ENCODE measurements around the gene HIBCH. TPM values are rescaled to one million over a fixed set of nuclear protein-coding genes. Genes with fewer than 3 reads are reported as not detected.
A peak's percentile ranks its signal among the peaks of the same experiment; 100 is the strongest.
"Not testable (repeated sequence)": the region's sequence is repeated elsewhere in the genome, so short reads cannot be mapped to it uniquely, and the experiment has no call there.

The HIBCH gene
- total RNA-seq, 1 experiment from 2014 or later, result 6.8 TPM

DNA sequence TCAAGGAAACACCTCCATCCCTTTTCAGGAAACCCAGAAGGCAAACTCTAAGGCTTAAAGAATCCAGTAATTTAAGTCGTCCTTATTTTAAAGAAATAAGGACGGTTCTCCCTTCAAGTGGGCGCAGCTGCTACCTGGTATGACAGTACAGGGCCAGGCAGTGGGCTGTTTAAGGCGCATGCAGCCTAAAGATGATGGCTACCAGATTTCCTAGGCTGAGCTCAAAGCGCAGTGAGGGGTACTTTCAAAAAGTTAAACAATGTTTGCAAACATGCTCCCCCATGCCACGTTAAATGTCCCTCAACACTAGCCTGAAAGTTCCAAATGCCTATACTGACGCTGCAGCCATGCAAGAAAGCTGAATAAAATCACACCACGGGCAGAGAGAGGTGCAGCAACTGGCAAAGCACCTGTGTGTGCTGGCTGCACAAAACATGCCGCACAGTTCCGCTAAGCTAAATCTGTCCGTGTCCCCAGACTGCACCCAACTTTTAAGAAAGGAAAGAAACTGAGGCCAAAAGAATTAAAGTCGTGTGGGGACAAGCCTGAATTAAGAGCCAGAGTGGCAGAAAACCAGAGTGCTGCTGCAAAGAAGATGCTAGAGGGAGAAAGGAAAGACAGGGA lies 583 bp downstream of the HIBCH start:
- in situ Hi-C loops (cut with HindIII; ENCODE audit: low pct_unique_long_range_greater_than_20kb, low sequenced_read_pairs), result no loop called here
- DNase-seq (ENCODE audit: low read depth), result peak; percentile 10

DNA sequence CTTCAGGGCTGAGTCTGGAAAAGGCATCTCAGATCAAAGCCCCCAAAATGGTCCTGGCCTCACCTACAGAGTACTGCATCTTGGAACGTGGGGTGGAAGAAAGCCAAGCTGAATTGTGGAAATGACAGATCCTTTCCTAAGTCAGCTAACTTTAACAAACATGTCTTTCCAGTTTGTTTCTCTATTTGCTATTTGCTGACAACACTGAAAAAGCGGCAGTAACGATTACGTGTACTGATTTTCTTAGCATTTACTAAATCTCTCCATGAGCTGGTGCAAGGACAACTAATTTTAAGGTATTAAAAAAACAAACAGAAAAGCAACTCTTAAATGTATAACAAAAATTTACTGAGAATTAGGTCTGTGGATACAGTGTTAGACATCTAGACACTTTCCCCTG lies 1.1 kb downstream of the HIBCH start:
- no peak for DNase-seq (ENCODE audit: low read depth)
- in situ Hi-C loops (cut with HindIII; ENCODE audit: low pct_unique_long_range_greater_than_20kb, low sequenced_read_pairs), result no loop called here

DNA sequence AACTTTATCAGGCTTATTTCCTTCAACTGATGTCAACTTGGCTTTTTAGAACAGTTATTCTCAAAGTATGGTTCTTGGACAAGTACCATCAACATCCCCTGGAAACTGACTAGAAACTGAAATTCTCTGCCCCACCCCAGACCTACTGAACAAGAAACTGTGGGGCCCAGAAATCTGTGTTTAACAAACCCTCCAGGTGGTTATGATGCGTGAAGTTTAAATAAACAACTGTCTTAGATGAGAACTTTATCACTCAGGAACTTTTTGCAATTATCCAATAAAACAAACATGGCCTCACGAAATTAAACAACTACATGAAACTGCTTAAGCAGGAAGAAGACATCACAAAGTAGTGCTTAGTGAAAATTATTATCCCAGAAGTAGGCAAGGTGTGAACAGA lies 4.4 kb downstream of the HIBCH start:
- in situ Hi-C loops (cut with HindIII; ENCODE audit: low pct_unique_long_range_greater_than_20kb, low sequenced_read_pairs), result no loop called here
- peak; percentile 10 for DNase-seq (ENCODE audit: low read depth)

DNA sequence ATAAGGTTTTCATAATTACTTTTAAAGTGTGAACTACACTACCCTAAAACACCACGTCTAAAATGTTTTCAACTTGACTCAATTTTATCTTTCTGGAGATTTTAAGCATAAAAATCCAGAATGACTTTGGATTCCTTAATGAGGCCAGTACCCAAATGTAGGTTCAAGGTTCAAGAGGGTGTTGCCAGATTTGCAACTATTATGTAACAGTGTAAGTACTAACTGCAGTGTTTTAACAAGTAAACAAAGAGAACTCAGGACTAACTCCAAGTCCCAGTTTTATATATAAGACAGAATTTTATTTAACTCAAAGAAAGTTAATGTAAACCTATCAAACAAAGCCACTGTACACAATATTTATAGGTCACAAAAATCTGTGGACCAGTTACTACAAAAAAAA lies 5.7 kb downstream of the HIBCH start:
- no peak for DNase-seq (ENCODE audit: low read depth)
- in situ Hi-C loops (cut with HindIII; ENCODE audit: low pct_unique_long_range_greater_than_20kb, low sequenced_read_pairs), result no loop called here

DNA sequence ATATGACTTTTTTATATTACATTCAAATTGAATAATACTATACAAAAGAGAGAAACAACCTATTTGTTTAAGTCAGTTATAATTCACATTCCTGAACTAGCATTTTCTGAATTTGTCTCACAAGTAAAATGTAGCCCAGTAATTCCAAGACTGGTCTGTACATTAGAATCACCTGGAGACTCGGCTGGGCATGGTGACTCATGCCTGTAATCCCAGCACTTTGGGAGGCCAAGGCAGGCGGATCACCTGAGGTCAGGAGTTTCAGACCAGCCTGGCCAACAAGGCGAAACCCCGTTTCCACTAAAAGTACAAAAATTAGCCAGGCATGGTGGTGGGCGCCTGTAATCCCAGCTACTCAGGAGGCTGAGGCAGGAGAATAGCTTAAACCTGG lies 7.0 kb downstream of the HIBCH start:
- in situ Hi-C loops (cut with HindIII; ENCODE audit: low pct_unique_long_range_greater_than_20kb, low sequenced_read_pairs); DNase-seq (ENCODE audit: low read depth): not testable (repeated sequence)

DNA sequence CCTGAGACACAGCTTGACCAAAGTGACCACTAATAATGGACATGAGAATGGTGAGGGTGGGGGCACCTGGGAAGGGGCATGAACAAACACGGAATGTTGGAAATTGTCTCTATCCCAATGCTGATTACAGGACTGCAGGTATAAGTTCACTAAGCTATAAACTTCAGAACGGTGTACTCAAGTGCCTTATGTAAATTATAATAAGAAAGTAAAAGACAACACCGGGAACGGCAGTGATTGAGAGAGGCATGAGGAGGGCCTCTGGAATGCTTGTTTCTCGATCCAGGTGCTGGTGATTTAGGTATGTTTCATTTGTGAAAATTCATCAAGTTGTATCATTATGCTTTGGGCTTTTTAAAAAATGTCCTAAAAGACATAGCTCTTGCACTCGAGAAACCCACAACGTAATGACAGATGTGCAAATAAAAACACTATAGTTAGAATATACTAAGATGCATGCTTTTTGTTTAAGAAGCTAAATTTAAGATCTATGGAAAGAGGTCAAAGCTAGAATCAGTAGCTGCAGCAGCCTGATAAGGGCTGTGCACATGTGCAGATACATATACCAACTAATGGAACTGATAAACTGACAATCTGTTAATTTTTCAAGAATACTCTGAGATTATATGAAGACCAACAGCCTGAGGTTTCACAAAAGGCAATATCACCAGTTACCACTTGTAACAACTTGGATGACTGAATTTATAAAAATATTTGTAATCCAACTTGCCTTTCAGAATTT lies 7.6 kb downstream of the HIBCH start:
- DNase-seq (ENCODE audit: low read depth), result no peak
- in situ Hi-C loops (cut with HindIII; ENCODE audit: low pct_unique_long_range_greater_than_20kb, low sequenced_read_pairs), result no loop called here

DNA sequence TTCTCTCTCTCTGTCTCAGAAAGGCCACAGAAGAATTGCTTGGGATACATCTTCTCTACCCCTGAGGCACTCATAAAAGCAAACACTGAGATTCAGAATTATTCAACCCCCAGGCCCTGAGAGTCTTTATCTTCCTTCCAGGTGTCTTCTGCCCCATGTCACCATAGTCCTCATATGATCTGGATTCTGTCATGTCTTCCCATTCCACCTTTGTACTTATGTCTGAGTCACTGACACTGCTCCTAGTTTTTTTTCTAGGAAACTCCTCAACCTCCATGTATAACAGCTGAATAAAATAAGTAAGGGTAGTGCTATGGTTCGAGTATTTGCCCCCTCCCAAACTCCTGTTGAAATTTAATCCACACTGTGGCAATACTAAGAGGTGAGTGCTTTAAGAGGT lies 11.6 kb downstream of the HIBCH start:
- in situ Hi-C loops (cut with HindIII; ENCODE audit: low pct_unique_long_range_greater_than_20kb, low sequenced_read_pairs), result no loop called here
- no peak for DNase-seq (ENCODE audit: low read depth)

DNA sequence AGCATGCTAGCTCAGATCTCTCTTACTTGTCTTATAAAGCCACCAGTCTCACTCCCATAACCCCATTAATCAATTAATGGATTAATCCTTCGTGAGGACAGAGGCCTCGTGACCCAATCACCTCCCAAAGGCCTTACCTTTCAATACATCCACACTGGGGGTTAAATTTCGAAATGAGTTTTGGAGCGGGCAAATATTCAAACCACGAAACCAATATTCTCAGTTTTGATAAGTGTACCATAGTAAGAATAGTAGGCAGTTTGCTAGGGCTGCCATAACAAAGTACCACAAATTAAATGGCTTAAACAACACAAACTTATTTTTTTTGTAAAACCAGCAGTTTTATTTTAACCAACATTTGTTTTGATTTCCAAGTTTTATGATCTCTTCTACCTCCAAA lies 15.2 kb downstream of the HIBCH start:
- DNase-seq (ENCODE audit: low read depth), result no peak
- in situ Hi-C loops (cut with HindIII; ENCODE audit: low pct_unique_long_range_greater_than_20kb, low sequenced_read_pairs), result no loop called here

DNA sequence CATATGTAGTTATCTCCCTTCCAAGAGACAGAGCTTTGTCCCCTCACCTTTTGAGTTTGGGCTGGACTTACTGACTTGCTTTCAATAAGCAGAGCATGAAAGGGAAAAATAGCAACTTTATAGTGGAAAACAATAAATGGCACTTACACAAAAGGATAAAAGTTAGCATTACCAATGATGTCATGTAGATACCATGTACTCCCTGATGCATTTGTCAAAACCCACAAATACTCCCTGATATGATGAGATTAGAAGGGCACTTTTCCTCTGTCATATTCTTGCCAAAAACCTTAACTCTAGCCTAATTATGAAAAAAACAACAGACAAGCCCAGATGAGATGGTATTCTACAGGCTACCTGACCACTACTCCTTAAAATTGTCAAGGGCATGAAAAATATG lies 16.0 kb downstream of the HIBCH start:
- in situ Hi-C loops (cut with HindIII; ENCODE audit: low pct_unique_long_range_greater_than_20kb, low sequenced_read_pairs), result no loop called here
- no peak for DNase-seq (ENCODE audit: low read depth)

DNA sequence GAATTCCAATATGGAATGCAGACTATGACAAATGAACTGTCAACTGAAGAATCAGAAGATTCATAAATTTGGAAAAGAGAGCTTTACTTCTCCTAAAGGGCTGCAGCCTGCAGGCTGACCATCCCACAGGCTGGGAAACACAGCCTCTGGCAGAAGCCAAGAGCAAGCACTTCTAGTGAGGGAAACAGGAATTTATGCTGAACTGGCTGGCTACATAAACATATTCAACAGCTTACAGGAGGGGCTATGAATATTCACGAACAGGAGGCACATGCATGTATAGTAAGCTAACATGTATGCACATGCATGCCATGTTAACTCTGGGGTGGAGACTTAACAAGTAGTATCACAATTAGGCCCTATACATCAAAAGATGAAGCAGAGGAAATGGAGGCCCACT lies 17.6 kb downstream of the HIBCH start:
- in situ Hi-C loops (cut with HindIII; ENCODE audit: low pct_unique_long_range_greater_than_20kb, low sequenced_read_pairs), result no loop called here
- no peak for DNase-seq (ENCODE audit: low read depth)

DNA sequence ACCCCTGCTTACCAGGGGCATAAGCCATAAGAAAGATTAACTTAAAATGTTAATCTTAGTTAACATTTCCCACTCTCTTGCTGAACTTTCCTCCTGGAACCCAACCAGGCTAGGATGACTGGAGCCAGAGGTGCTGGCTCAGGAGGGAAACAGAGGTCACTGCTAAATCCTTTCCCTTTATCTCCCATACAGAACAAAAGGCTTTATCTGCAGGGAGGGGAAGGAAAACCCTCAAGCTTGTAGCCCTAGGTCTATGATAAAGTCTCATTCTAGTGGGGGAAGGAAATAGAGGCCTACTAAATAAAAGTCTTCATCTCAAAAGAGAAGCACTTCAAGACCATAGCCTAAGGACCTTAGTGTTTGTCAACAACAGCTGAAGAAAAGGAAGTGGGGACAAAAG lies 18.6 kb downstream of the HIBCH start:
- in situ Hi-C loops (cut with HindIII; ENCODE audit: low pct_unique_long_range_greater_than_20kb, low sequenced_read_pairs), result no loop called here
- no peak for DNase-seq (ENCODE audit: low read depth)

DNA sequence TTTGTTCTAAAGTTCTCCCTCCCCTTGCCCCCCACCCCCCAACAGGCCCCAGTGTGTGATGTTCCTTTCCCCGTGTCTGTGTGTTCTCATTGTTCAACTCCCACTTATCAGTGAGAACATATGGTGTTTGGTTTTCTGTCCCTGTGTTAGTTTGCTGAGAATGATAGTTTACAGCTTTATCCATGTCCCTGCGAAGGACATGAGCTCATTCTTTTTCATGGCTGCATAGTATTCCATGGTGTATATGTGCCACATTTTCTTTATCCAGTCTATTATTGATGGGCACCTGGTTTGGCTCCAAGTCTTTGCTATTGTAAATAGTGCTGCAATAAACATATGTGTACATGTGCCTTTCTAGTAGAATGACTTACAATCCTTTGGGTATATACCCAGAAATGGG lies 21.7 kb downstream of the HIBCH start:
- DNase-seq (ENCODE audit: low read depth); in situ Hi-C loops (cut with HindIII; ENCODE audit: low pct_unique_long_range_greater_than_20kb, low sequenced_read_pairs): not testable (repeated sequence)

DNA sequence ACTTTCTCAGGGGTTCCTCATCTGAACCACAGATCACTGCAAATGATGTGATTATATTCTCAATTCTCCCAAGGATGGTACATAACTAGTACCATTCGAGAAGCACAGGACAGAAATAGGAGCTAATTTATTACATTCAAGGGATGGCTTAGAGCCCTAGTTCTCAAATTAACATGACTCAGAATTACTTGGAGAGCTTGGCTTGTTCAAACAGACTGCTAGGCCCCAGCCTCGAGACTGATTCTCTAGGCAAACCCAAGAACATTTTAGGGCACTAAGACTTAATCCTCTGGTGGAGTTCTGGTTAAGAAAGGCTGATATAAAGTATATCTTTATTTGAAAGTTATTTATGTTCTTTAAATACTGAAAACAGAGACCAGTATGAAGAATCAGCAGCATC lies 35.8 kb downstream of the HIBCH start:
- DNase-seq (ENCODE audit: low read depth), result no peak
- in situ Hi-C loops (cut with HindIII; ENCODE audit: low pct_unique_long_range_greater_than_20kb, low sequenced_read_pairs), result no loop called here

DNA sequence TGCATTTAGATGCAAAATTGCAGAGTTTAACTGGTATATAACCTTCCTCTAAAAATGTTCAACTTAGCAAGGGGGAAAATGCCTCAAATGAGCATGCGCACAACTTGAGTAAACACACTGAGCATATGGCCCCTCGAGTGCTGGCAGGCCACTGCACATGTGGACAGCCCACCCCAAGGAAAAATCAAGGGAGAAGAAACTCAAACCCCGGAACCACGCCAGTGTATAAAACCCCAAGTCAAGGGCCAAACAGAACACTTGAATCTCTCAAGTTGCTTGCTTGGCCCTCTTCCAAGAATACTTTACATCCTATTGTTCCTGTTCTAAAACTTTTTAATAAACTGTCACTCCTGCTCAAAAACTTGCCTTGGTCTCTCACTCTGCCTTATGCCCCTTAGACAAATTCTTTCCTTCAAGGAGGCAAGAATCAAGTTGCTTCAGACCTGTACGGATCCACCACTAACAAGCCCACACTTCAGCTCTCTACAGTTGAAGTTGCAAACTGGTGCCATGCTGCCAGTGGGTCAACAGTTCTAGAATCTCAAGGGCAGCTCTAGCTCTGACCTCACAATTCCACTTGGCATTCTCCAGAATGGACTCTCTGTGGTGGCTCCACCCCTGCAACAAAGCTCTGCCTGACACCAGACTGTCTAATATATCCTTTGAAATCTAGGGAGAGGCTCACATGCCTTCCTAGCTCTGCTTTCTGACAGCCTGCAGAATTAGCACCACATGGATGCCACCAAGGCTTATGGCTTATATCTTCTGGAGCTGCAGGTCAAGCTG lies 38.9 kb downstream of the HIBCH start:
- in situ Hi-C loops (cut with HindIII; ENCODE audit: low pct_unique_long_range_greater_than_20kb, low sequenced_read_pairs), result no loop called here
- no peak for DNase-seq (ENCODE audit: low read depth)

DNA sequence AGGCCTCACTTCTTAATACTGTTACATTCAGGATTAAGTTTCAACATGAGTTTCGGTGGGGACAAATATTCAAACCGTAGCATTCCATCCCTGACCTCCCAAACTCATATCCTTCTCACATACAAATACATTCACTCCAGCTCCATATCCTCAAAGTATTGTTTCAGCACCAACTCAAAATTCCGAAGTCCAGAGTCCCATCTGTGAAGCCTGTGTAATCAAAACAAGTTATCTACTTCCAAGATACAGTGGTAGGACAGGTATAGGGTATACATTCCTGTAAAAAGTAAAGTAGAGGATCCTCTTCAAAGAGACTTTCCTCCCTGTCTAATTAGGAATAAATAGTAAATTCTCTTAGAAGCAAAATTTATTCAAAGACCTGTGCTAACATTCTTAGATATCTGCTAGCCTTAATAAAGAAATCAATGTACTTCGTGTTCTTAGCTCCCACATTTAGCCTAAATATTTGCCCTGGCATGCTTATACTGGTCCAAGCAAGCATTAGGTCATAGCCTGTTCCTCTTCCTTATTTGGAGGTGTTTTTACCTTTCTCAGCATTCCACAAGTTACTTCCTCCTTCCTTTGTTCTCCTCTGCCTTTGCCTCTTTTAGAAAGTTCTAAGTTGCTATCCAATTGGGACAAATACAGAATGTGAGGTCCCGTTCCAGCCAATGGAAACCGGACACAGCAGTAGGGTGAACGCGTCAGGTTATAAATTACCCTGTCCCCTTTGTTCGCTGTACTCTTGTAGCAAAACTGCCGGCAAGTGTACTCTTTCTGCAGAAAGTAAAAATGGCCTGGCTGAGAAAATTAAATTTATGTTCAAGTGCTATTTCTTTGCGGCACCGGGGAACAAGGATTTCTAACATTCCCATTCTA lies 40.1 kb downstream of the HIBCH start:
- DNase-seq (ENCODE audit: low read depth); in situ Hi-C loops (cut with HindIII; ENCODE audit: low pct_unique_long_range_greater_than_20kb, low sequenced_read_pairs): not testable (repeated sequence)

DNA sequence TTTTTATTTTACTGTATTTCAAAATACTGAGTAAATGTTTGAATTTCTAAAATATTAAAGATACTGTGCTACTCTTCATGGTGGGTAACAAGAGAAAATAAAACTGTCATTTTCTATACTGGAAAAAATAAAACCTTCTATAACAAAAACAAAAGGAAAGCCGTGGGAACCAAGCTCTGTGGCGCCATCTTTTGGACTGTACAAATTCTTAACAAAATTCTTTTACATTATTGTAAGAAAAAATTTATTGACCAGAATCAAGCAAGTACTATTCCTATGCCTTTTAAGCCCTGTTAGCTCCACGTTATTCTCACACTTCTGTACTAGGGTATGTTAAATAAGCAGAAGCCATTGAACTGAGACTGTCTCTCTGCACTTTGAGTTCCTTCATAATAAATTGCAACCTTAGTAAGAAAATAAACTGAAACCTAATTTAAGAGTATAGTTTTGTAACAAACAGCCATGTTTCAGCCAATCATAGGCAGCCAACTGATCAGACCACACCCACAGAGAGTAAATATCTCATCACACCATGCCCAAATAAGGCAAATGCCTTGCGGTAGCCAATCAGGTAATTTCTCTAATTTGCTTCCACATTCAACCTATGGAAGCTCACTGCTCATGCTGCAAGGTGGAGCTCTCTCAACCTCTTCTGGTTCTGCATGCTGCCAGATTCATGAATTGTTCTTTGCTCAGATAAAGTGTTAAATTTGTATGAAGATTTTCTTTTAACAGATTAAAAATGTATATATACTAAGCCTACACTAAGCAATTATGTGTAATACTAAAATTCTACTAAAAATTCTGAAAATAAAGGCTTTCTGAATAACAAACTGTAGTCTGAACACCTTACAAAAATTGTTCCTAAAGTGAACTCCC lies 42.2 kb downstream of the HIBCH start:
- in situ Hi-C loops (cut with HindIII; ENCODE audit: low pct_unique_long_range_greater_than_20kb, low sequenced_read_pairs), result no loop called here
- peak; percentile 40 for DNase-seq (ENCODE audit: low read depth)

DNA sequence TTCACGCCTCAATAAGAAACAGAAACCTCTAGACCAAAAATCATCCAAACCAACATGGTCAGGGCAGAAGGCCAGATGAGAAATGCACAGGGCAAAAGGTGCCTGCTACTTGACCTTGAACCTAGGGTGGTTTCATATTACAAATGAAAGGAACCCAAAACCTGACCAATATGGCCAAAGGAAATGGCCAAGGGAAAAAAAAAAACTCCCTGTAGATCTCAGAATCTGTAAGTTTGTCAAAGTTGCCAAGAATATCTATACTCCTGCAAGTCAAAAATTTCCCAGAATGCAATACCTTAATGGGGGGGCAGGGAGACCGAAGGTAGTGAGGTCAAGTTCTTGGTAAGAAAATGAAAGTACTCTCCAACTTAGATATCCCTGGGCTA lies 47.2 kb downstream of the HIBCH start:
- in situ Hi-C loops (cut with HindIII; ENCODE audit: low pct_unique_long_range_greater_than_20kb, low sequenced_read_pairs), result no loop called here
- DNase-seq (ENCODE audit: low read depth), result no peak
